Ectodermal cell (in vitro differentiated cells): ENCODE data around the gene MGAT4A.

ENCODE experiments used
- H3K27ac ChIP-seq: 2 replicates; pipeline ENCODE4 v1.7.0; 2013; ENCODE audit warnings: mild to moderate bottlenecking, low read depth, low read length; ENCODE audit not compliant: insufficient read depth, poor library complexity, severe bottlenecking
- H3K27me3 ChIP-seq: 2 replicates; pipeline ENCODE4 v1.7.0; 2013; ENCODE audit warnings: mild to moderate bottlenecking, low read length; ENCODE audit not compliant: insufficient read depth, control insufficient read depth, poor library complexity, severe bottlenecking
- H3K36me3 ChIP-seq: one replicate; pipeline ENCODE4 v1.7.0; 2013; ENCODE audit warnings: low read length; ENCODE audit not compliant: control insufficient read depth, insufficient read depth
- H3K4me1 ChIP-seq: one replicate; pipeline ENCODE4 v1.7.0; 2013; ENCODE audit warnings: low read length; ENCODE audit not compliant: control insufficient read depth, insufficient read depth
- H3K4me3 ChIP-seq: 2 replicates; pipeline ENCODE4 v1.7.0; 2013; ENCODE audit warnings: low read depth, low read length, control low read depth; ENCODE audit not compliant: insufficient read depth
- H3K9me3 ChIP-seq: 2 replicates; pipeline ENCODE4 v1.7.0; 2013; ENCODE audit warnings: mild to moderate bottlenecking, low read length, moderate library complexity; ENCODE audit not compliant: control insufficient read depth
- WGBS, 2 experiments: methylation state at CpG; one replicate each; pipeline ENCODE4 v1.1.7; 2013; ENCODE audit warnings: missing lambda C conversion rate in 2 of 2; 5-methylcytosine and 5-hydroxymethylcytosine counted together

MGAT4A gene

GRCh38 chr2:98772536-98772935 is 41.6 kb upstream of the MGAT4A start:
- no peaks in the 10 kb centered on the region for H3K4me1 ChIP-seq
- no peak overlapping the region for H3K27ac ChIP-seq
- H3K27me3 ChIP-seq: no peaks in the 10 kb centered on the region
- H3K36me3 ChIP-seq: no peaks in the 10 kb centered on the region
- H3K9me3 ChIP-seq: no peaks in the 10 kb centered on the region
- WGBS, 2 experiments: 93 to 94% methylated on average over 8 of the region's 8 CpGs
- no peak overlapping the region for H3K4me3 ChIP-seq

DNA sequence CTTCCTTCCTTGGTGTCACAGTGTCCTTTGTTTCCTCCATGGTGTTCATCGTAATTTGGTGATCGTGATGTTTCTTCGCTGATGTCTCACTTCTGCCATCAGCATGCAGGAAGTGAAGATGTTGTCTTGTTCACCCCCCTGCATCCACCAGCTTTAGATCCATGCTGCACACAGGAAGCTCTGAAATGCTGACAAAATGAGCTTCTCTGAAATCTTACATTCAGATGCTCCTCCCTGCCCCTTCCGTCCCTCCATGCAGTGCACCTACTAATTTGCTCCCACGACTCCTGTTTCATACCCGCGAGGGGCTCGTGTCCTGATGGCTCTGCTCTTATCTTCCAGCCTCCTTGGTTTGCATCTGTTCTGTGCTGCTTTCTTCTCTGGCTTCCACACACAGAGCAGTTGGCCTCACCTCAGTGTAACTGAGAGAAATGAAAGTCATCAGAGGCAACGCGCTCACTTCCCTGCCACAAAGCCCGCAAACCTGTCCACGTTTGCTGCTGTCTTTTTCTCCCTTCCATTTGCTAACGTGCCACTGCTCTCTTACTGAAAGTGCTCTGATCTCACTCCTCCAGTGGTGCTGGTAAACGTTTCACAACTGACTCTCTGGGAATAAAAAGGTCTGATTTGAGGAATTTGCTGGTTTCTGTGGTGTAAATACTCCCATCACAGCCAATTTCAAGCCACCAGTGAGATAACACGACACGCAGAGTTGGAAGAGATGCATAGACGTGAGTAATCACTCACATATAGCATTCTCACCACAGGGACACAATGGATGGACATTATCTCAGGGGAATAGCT is 41.0 kb upstream of the MGAT4A start:
- Histone ChIP-seq H3K9me3 (no peaks in the 10 kb centered on the region), H3K36me3 (no peaks in the 10 kb centered on the region), H3K27me3 (no peaks in the 10 kb centered on the region), H3K4me1 (no peaks in the 10 kb centered on the region), H3K4me3 (no peak overlapping the region), H3K27ac (no peak overlapping the region)
- WGBS, 2 experiments: 86 to 92% methylated on average over 17 of the region's 17 CpGs

DNA sequence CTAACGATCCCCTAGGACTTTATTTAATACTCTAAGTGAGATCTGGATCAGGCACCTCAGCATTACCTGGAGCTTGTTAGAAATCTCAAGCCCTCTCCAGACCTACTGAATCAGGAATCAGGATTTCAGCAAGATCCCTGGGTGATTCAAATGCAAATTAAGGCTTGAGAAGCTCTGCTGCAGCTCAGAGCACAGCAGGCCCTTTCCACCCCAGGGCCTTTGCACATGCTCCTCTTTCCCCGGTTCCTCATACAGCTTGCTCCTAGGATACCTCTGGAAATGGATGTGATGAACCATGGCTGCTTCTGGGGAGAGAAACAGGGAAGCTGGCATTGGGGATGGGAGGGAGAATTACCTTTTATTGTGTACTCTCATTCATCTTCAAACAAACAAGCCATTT is 40.3 kb upstream of the MGAT4A start:
- H3K4me1 ChIP-seq: no peaks in the 10 kb centered on the region
- no peaks in the 10 kb centered on the region for H3K27me3 ChIP-seq
- 94 to 95% methylated on average over 2 of the region's 2 CpGs for WGBS, 2 experiments
- no peak overlapping the region for H3K27ac ChIP-seq
- no peaks in the 10 kb centered on the region for H3K9me3 ChIP-seq
- H3K4me3 ChIP-seq: no peak overlapping the region
- no peaks in the 10 kb centered on the region for H3K36me3 ChIP-seq

DNA sequence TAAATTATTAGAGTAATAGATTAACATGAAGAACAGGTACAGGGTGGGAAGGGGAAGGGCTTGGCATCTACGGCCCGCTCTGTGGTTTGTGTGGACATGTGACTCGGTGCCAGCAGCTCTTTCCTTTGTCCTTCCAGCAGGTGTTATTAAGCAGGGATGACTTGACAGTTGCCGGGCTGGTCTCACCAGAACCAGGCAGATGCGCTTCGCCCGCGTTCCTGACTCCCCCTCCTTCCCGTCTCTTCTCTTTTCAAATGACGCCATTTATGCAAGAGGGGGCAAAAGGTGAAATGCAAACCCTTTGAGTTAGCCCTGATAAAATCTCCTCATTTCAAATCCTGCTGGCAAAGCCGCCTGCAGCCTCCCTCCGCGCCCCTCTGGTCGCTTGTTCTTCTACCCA is 38.9 kb upstream of the MGAT4A start:
- H3K9me3 ChIP-seq: no peaks in the 10 kb centered on the region
- no peaks in the 10 kb centered on the region for H3K4me1 ChIP-seq
- H3K4me3 ChIP-seq: no peak overlapping the region
- H3K36me3 ChIP-seq: no peaks in the 10 kb centered on the region
- H3K27ac ChIP-seq: no peak overlapping the region
- H3K27me3 ChIP-seq: no peaks in the 10 kb centered on the region
- WGBS, 2 experiments: 87 to 89% methylated on average over 14 of the region's 14 CpGs

DNA sequence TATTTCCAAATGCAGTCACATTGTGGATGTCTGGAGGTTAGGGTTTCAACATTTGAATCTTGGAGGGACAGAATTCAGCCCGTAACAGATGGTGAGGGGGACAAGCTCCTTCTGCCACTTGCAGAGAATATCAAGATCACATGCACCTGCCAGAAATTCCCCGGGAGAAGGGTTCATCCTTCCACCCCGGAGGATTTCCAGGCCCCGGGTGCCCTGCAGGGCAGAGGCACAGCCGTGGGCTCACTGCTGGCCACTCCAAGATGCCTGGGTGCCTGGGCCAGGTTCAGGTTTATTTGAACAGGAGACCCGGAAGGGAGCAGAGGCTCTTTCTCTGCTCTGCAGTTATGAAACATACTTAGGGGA is 38.2 kb upstream of the MGAT4A start:
- H3K27ac ChIP-seq: no peak overlapping the region
- H3K9me3 ChIP-seq: no peaks in the 10 kb centered on the region
- 93 to 95% methylated on average over 6 of the region's 6 CpGs for WGBS, 2 experiments
- no peaks in the 10 kb centered on the region for H3K36me3 ChIP-seq
- H3K27me3 ChIP-seq: no peaks in the 10 kb centered on the region
- no peak overlapping the region for H3K4me3 ChIP-seq
- H3K4me1 ChIP-seq: no peaks in the 10 kb centered on the region

GRCh38 chr2:98768384-98769113 is 37.6 kb upstream of the MGAT4A start:
- Histone ChIP-seq H3K4me1 (no peaks in the 10 kb centered on the region), H3K9me3 (no peaks in the 10 kb centered on the region), H3K4me3 (no peak overlapping the region), H3K27ac (no peak overlapping the region), H3K36me3 (no peaks in the 10 kb centered on the region), H3K27me3 (no peaks in the 10 kb centered on the region)
- 82 to 90% methylated on average over 6 to 7 of the region's 7 CpGs for WGBS, 2 experiments

GRCh38 chr2:98764499-98764898 is 33.6 kb upstream of the MGAT4A start:
- no peaks in the 10 kb centered on the region for H3K36me3 ChIP-seq
- 88 to 92% methylated on average over 4 of the region's 4 CpGs for WGBS, 2 experiments
- H3K9me3 ChIP-seq: no peaks in the 10 kb centered on the region
- H3K27ac ChIP-seq: no peak overlapping the region
- no peaks in the 10 kb centered on the region for H3K4me1 ChIP-seq
- H3K4me3 ChIP-seq: no peak overlapping the region
- H3K27me3 ChIP-seq: no peaks in the 10 kb centered on the region

DNA sequence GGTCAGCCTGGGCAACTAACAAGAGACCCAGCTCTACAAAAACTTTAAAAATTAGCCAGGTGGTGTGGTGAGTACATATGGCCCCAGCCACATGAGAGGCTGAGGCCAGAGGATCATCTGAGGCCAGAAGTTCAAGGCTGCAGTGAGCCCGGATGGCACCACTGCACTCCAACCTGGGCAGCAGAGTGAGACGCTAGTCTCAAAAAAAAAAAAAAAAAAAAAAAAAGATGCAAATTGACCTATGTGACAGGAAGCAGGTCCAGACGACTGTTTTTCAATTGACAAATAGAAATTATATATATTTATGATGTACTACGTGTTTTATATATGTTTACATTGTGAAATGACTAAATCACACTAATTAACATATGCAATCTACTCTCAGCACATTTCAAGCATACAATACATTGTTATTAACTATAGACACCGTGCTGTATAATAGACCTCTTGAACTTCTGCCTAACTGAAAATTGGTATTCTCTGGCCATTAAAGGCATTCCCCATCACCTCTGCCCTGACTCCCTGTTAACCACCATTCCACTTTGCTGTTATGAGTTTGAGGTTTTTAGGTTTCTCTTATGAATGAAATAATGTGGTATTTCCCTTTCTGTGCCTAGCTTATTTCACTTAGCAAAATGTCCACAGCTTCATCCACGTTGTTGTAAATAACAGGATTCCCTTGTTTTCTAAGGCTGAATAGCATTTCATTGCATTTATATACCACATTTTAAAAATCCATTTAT is 32.4 kb upstream of the MGAT4A start:
- 89 to 92% methylated on average over 4 of the region's 6 CpGs for WGBS, 2 experiments
- H3K27me3 ChIP-seq: no peaks in the 10 kb centered on the region

GRCh38 chr2:98761909-98762308 is 31.0 kb upstream of the MGAT4A start:
- Histone ChIP-seq H3K36me3 (no peaks in the 10 kb centered on the region), H3K27me3 (no peaks in the 10 kb centered on the region), H3K9me3 (no peaks in the 10 kb centered on the region), H3K4me1 (no peaks in the 10 kb centered on the region), H3K4me3 (no peak overlapping the region), H3K27ac (no peak overlapping the region)
- 90 to 94% methylated on average over 6 of the region's 6 CpGs for WGBS, 2 experiments

More for the DNA sequence above, 32.4 kb upstream of the MGAT4A start:
- no peaks in the 10 kb centered on the region for H3K36me3 ChIP-seq
- no peaks in the 10 kb centered on the region for H3K4me1 ChIP-seq
- H3K27ac ChIP-seq: no peak overlapping the region
- no peak overlapping the region for H3K4me3 ChIP-seq
- H3K9me3 ChIP-seq: no peaks in the 10 kb centered on the region

- 85 to 86% methylated on average over 9 of the region's 9 CpGs for WGBS, 2 experiments
- no peaks in the 10 kb centered on the region for H3K9me3 ChIP-seq
- no peak overlapping the region for H3K27ac ChIP-seq
Observed at GRCh38 chr2:98761267-98761781, 30.4 kb upstream of the MGAT4A start.

More at GRCh38 chr2:98761267-98761781, 30.4 kb upstream of the MGAT4A start:
- no peaks in the 10 kb centered on the region for H3K27me3 ChIP-seq
- H3K4me3 ChIP-seq: no peak overlapping the region
- no peaks in the 10 kb centered on the region for H3K36me3 ChIP-seq
- H3K4me1 ChIP-seq: no peaks in the 10 kb centered on the region
